Stomach (tissue), 9 donors: ENCODE results near the gene ANTXR1. TPM values are rescaled to one million over a fixed set of nuclear protein-coding genes. Genes with fewer than 3 reads are reported as not detected.

Experiments
- DNase-seq, 2 donors: peaks; one replicate each; pipeline versions ENCODE4 v3.0.0 to v3.0.0-alpha.2; 2013 to 2019
- H3K27ac ChIP-seq, 5 donors: fragments of 200-600 bp in 4 of 5; sonication (generic) in 4 of 5; one replicate each; pipeline ENCODE4 v1.5.1; 2013 to 2019; ENCODE audit warnings: mild to moderate bottlenecking in 1 of 5, moderate library complexity in 1 of 5
- H3K27me3 ChIP-seq, 3 donors: fragments of 200-600 bp; sonication (generic); one replicate each; pipeline ENCODE4 v1.5.1; 2017 to 2019; ENCODE audit warnings: mixed run types in 1 of 3
- H3K36me3 ChIP-seq, 4 donors: fragments of 200-600 bp; sonication (generic); 1 replicate in 3 of 4; 2 replicates in 1 of 4; pipeline ENCODE4 v1.5.1; 2016 to 2019
- H3K4me1 ChIP-seq, 4 donors: fragments of 200-600 bp; sonication (generic); one replicate each; pipeline ENCODE4 v1.5.1; 2016 to 2019
- H3K4me3 ChIP-seq, 4 donors: fragments of 200-600 bp; sonication (generic) in 3 of 4; one replicate each; pipeline ENCODE4 v1.5.1; 2016 to 2019; ENCODE audit warnings: mild to moderate bottlenecking in 1 of 4
- H3K9me3 ChIP-seq, 4 donors: fragments of 200-600 bp; sonication (generic); one replicate each; pipeline ENCODE4 v1.5.1; 2016 to 2019
- CTCF ChIP-seq, 7 experiments: fragments of 450-650 bp in 4 of 7; fragments of 200-600 bp in 3 of 7; sonication (generic) in 3 of 7; IDR thresholded peaks; one replicate each; pipeline ENCODE4 v1.5.1; 2016 to 2019; ENCODE audit warnings: antibody characterized with exemption in 7 of 7, control low read depth in 2 of 7, mild to moderate bottlenecking in 1 of 7
- EP300 ChIP-seq: sonication (generic); formaldehyde crosslinking; IDR thresholded peaks from one replicate; pipeline ENCODE4 v1.6.1; 2017; ENCODE audit warnings: antibody characterized with exemption
- POLR2A ChIP-seq, 4 donors: fragments of 450-650 bp; IDR thresholded peaks; one replicate each; pipeline ENCODE4 v1.6.1; 2016; ENCODE audit warnings: antibody characterized with exemption in 4 of 4, control low read depth in 2 of 4, mild to moderate bottlenecking in 1 of 4, moderate library complexity in 1 of 4
- POLR2AphosphoS5 ChIP-seq, 3 donors: sonication (generic); formaldehyde crosslinking; IDR thresholded peaks; one replicate each; pipeline ENCODE4 v1.6.1; 2016; ENCODE audit warnings: antibody characterized with exemption in 3 of 3
- WGBS, 5 donors: extraction: QIAGEN DNeasy Blood & Tissue Kit in 3 of 5; methylation state at CpG; one replicate each; pipeline versions ENCODE4 v1.1.5 to v1.1.7; 2013 to 2018; 5-methylcytosine and 5-hydroxymethylcytosine counted together
- intact Hi-C: fragments of 100-400 bp; cut with DNase I; formaldehyde crosslinking; loops from one replicate; pipeline ENCODE4 v1.15.1; 2023; ENCODE audit warnings: low total_unique reads
- polyA plus RNA-seq, 3 donors: library from polyadenylated mRNA; stranded (reverse); fragments of 200-250 nt; gene quantifications; one replicate each; pipeline ENCODE4 v1.2.3, GENCODE V29; 2013
- total RNA-seq, 5 donors: library from RNA; depleted of rRNA; stranded (reverse); fragments of >200 nt; gene quantifications; one replicate each; pipeline versions ENCODE4 v1.1.0 to v1.2.3, GENCODE V29; 2014 to 2016
- donor health status: healthy with polysubstance abuse.
- donor health status: Bipolar disorder and iron deficiency.
- donor health status: healthy.

The ANTXR1 gene
- total and polyA plus RNA-seq, 8 donors, result 5.8 to 32.5 (median 13.7) TPM

DNA sequence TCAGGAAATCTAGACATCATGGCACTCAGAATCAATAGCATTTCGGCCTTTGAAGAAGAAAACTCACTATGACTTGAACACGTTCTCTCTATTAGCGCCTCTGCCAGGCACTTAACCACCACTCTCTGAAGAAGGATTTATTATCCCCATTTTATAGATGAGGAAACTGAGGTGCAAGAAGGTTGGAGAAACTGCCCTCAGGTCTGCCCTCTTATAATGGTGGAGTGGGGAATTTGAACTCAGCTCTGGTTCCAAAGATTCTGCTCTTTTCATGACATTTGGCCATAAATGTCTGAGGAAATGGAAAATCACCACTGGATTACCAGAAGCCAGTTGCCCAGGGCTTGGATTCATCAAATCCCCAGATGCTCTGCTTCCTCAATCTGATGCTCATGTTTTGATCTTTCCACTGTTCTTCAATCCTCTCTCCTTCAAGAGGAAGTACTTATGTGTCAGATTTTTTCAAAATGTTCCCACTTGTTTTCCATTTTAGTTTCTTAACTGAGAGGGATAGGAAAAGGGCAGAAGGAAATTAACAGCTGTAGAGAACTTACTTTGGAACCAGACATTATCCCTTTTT is 68.1 kb downstream of the ANTXR1 start:
- DNase-seq, result no peak
- Histone ChIP-seq H3K36me3 (peaks cover 0 to 12% (median 7%) of the 10 kb centered on the region in 4 donors), H3K4me3 (no peak overlapping the region), H3K27me3 (no peaks in the 10 kb centered on the region), H3K27ac (peak overlapping the region in 2 of 5 donors; percentile 44 to 59), H3K9me3 (no peaks in the 10 kb centered on the region), H3K4me1 (peaks cover 0 to 30% (median 18%) of the 10 kb centered on the region in 4 donors)
- TF ChIP-seq POLR2AphosphoS5 (IDR thresholded peaks at IDR 0.05) (no peak), EP300 (no peak), CTCF (IDR thresholded peaks at IDR 0.05) (no peak), POLR2A (IDR thresholded peaks at IDR 0.05) (no peak)
- intact Hi-C loops, result no loop called here
- 90 to 98% (median 96%) methylated on average over 3 of the region's 3 CpGs for WGBS, 5 donors

DNA sequence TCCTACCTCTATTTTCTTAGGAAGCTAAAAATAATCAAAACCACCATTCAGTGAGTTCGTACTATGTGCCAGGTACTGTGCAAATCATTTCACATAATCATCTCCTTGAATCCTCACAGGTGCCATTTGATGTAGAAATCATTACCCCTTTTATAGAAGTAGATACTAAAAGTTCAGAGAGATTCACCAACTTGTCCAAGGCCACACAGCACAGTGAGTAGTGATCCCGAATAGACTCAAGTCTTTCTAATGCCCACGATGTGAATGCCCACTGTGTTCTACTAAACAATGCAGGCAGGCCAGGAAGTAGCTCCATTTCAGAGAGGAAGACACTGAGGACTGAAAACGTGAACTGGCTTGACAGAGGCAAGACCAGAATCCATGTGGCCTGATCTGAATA is 68.8 kb downstream of the ANTXR1 start:
- intact Hi-C loops, result no loop called here
- Histone ChIP-seq H3K27ac (peak overlapping the region; percentile 4 to 79 (median 59)), H3K4me1 (peaks cover 0 to 30% (median 18%) of the 10 kb centered on the region in 4 donors), H3K36me3 (peaks cover 0 to 12% (median 7%) of the 10 kb centered on the region in 4 donors), H3K9me3 (no peaks in the 10 kb centered on the region), H3K4me3 (no peak overlapping the region), H3K27me3 (no peaks in the 10 kb centered on the region)
- no peak for DNase-seq
- 71 to 89% (median 81%) methylated on average over 4 of the region's 4 CpGs for WGBS, 5 donors
- no peak for TF ChIP-seq CTCF (IDR thresholded peaks at IDR 0.05)

- H3K27me3 ChIP-seq, result no peaks in the 10 kb centered on the region
- H3K9me3 ChIP-seq, result no peaks in the 10 kb centered on the region
- H3K27ac ChIP-seq, result peak overlapping the region; percentile 2 to 79 (median 59)
- TF ChIP-seq EP300 (no peak), CTCF (IDR thresholded peaks at IDR 0.05) (no peak), POLR2A (IDR thresholded peaks at IDR 0.05) (no peak), POLR2AphosphoS5 (IDR thresholded peaks at IDR 0.05) (peak in 2 of 3 donors; percentile 57 to 65)
- intact Hi-C loops, result no loop called here
- DNase-seq, result peak; percentile 50 to 72
- peaks cover 0 to 30% (median 19%) of the 10 kb centered on the region in 4 donors for H3K4me1 ChIP-seq
- H3K36me3 ChIP-seq, result peaks cover 0 to 11% (median 5%) of the 10 kb centered on the region in 4 donors
- H3K4me3 ChIP-seq, result no peak overlapping the region
- 35 to 45% (median 37%) methylated on average over 9 of the region's 9 CpGs for WGBS, 5 donors
These were observed 69.5 kb downstream of the ANTXR1 start for GRCh38 chr2:69082430-69082997.

- no peaks in the 10 kb centered on the region for H3K27me3 ChIP-seq
- peaks cover 0 to 30% (median 20%) of the 10 kb centered on the region in 4 donors for H3K4me1 ChIP-seq
- peak overlapping the region; percentile 11 to 79 (median 59) for H3K27ac ChIP-seq
- peaks cover 0 to 3% (median under 1%) of the 10 kb centered on the region in 4 donors for H3K36me3 ChIP-seq
- H3K4me3 ChIP-seq, result no peak overlapping the region
- 66 to 83% (median 74%) methylated on average over 2 of the region's 2 CpGs for WGBS, 5 donors
- H3K9me3 ChIP-seq, result no peaks in the 10 kb centered on the region
- intact Hi-C loops, result no loop called here
- TF ChIP-seq CTCF (IDR thresholded peaks at IDR 0.05) (no peak), POLR2A (IDR thresholded peaks at IDR 0.05) (no peak), EP300 (no peak), POLR2AphosphoS5 (IDR thresholded peaks at IDR 0.05) (peak in 2 of 3 donors; percentile 34 to 46)
- DNase-seq, result peak in 1 of 2 donors; percentile 51
These were observed 70.3 kb downstream of the ANTXR1 start for GRCh38 chr2:69083235-69083748.
